HG02943 (cell line): Measurements from ENCODE around the gene ABCD1.
"Not testable (repeated sequence)": the region's sequence is repeated elsewhere in the genome, so short reads cannot be mapped to it uniquely, and the experiment has no call there.

Experiments used
- ATAC-seq: cut with Tn5 transposase; IDR thresholded peaks from one replicate; pipeline ENCODE4 v1.9.1; 2021; ENCODE audit warnings: mild to moderate bottlenecking, low read depth, moderate library complexity; ENCODE audit not compliant: unreplicated experiment

ABCD1 gene

GRCh38 chrX:153746991-153747390 is 22.3 kb downstream of the ABCD1 start:
- not testable (repeated sequence) for ATAC-seq

- ATAC-seq = not testable (repeated sequence)
Measured at GRCh38 chrX:153749017-153749416, 24.4 kb downstream of the ABCD1 start.

- ATAC-seq = no peak
Measured at GRCh38 chrX:153750127-153750774, 25.6 kb downstream of the ABCD1 start.

GRCh38 chrX:153755136-153755535 is 30.5 kb downstream of the ABCD1 start:
- no peak for ATAC-seq

GRCh38 chrX:153761863-153762262 is 37.2 kb downstream of the ABCD1 start:
- no peak for ATAC-seq

- ATAC-seq = no peak
Measured at GRCh38 chrX:153762626-153763173, 38.0 kb downstream of the ABCD1 start.

GRCh38 chrX:153763298-153763932 is 38.8 kb downstream of the ABCD1 start:
- no peak for ATAC-seq

- ATAC-seq = no peak
Measured at GRCh38 chrX:153763989-153764755, 39.5 kb downstream of the ABCD1 start, which contains the start of gene PLXNB3. Gene PLXNB3, plus strand, starts transcription at chrX:153764249. Its CDS starts 1,287 bp downstream, at chrX:153765536.

GRCh38 chrX:153764786-153765137 is 40.1 kb downstream of the ABCD1 start:
- no peak for ATAC-seq

- no peak for ATAC-seq
Measured at GRCh38 chrX:153765138-153766079, 40.8 kb downstream of the ABCD1 start.

- no peak for ATAC-seq
Measured at GRCh38 chrX:153766098-153766817, 41.6 kb downstream of the ABCD1 start.

- ATAC-seq = no peak
Measured at GRCh38 chrX:153766871-153767673, 42.4 kb downstream of the ABCD1 start.

- no peak for ATAC-seq
Measured at GRCh38 chrX:153767674-153768055, 43.0 kb downstream of the ABCD1 start.

- no peak for ATAC-seq
Measured at GRCh38 chrX:153768311-153769157, 43.9 kb downstream of the ABCD1 start.

GRCh38 chrX:153769158-153769864 is 44.7 kb downstream of the ABCD1 start:
- ATAC-seq = no peak

GRCh38 chrX:153769865-153770600 is 45.4 kb downstream of the ABCD1 start:
- ATAC-seq = no peak
